GM18858 (cell line): Measurements from ENCODE around the gene SMPDL3B.

Experiments
- ATAC-seq: cut with Tn5 transposase; IDR thresholded peaks from one replicate; pipeline ENCODE4 v1.9.1; 2021; ENCODE audit not compliant: unreplicated experiment

SMPDL3B gene

GRCh38 chr1:27934818-27935549 is at the start of gene SMPDL3B:
Gene SMPDL3B, plus strand, starts transcription at chr1:27935000. Its CDS starts 184 bp downstream, at chr1:27935184.
- no peak for ATAC-seq

DNA sequence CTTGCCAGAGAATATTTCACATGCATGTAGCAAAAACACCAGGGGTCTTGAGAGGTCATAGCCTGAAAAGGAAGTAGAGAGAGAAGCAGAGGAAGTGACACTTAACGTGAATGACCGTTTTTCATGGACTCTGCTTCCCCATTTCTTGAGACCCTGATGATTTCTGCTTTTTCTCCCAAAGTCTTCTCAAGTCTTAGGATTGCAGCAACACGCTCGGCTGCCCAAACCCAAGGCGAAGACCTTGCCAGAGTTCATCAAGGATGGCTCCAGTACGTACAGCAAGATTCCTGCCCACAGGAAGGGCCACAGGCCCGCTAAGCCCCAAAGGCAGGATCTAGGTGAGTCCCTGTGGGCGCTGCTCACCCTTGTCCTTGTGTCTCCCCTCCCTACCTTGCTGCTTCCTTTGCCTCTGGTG is 49.7 kb upstream of the SMPDL3B start:
- ATAC-seq = no peak

GRCh38 chr1:27885621-27886352 is 49.0 kb upstream of the SMPDL3B start:
- no peak for ATAC-seq

DNA sequence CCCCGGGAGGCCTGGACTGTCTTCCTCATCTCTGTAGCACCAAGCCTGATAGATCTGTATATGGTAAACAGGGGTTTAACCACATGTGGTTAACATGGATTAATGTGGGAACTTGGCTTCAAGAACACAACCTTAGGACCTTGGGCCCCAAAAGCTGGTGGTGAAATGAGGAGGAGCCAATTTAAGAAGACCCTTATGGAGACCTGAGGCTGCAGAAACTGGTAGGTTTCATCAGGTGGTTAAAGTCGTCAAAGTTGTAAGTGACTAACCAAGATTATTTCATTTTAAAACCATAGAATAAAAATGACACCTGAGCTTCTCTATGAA is 48.5 kb upstream of the SMPDL3B start:
- ATAC-seq = no peak

DNA sequence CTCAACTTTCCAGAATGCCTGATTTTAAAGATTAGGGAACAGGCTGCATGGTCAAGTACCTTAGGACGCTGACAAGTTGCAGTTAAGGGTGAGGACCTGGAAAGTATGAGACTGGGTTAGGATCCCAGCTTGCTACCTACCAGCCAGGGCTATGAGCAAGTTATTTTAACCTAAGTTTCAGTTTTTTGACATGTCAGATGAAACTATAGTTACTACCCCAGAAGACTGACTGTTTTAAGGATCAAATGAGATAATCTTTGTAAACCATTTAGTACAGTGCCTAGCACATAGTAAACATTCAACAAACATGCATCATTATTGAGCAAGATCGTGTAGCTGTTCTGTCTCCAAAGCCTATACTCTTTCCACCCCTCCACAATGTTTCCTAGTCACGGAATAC is 48.1 kb upstream of the SMPDL3B start:
- no peak for ATAC-seq

- no peak for ATAC-seq
Observed at GRCh38 chr1:27887215-27888021, 47.4 kb upstream of the SMPDL3B start.

GRCh38 chr1:27889506-27889905 is 45.3 kb upstream of the SMPDL3B start:
- no peak for ATAC-seq

- no peak for ATAC-seq
Observed at GRCh38 chr1:27891196-27891889, 43.5 kb upstream of the SMPDL3B start.

DNA sequence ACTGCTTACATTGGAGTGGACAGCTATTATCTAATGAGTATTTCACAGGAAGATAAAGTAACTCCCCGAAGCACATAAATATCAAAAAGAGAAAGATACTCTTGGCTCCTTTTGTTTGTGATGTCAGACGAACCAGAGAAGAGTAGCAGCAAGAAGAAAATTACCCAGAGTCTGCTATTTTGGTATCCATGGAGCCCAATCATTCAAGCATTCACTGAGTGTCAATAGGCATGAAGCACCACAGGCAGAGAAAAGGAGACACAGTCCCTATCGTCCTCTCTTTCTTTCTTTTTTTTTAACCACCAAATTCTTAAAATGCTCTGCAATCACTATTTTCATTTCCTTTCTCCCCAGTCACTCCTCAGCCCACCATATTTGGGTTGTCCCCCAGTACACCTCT is 40.3 kb upstream of the SMPDL3B start:
- ATAC-seq = no peak

- ATAC-seq = no peak
Observed at GRCh38 chr1:27906759-27907158, 28.0 kb upstream of the SMPDL3B start.

DNA sequence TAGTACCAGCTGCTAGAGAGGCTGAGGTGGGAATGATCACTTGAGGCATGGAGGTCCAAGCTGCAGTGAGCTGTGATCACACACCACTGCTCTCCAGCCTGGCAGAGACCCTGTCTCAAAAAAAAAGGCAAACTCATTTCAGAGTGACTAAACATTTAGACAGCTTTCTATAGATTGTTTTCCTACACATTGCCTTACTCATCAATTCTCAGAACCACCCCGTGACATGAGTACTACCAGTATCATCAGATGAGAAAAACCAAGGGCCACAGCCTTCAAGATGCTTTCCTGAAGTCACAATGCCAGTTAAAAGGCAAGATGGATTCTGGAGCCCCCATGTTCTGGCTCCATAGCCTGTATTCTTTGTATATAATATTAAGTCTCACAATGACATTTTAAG is 22.4 kb upstream of the SMPDL3B start:
- ATAC-seq = no peak

DNA sequence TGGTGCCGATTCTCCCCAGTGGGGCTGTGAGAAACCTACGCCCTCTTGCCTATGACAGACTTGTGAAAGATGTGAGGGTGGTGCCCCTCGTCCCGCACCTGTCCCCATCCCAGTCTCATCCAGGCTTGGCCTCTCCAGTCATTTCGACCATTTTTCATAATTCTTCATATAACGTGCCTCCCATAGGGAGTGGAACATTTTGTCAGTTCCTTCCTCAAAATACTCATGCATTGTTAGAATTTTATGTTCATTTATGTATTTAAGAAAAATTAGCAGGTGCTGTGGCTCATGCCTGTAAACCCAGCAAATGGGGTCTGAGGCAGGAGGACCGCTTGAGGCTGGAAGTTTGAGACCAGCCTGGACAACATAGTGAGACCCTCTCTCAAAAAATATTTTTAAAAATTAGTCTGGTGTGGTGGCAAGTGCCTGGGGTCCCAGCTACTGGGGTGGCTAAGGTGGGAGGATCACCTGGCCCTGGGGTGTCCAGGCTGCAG is 19.7 kb upstream of the SMPDL3B start:
- ATAC-seq = no peak

DNA sequence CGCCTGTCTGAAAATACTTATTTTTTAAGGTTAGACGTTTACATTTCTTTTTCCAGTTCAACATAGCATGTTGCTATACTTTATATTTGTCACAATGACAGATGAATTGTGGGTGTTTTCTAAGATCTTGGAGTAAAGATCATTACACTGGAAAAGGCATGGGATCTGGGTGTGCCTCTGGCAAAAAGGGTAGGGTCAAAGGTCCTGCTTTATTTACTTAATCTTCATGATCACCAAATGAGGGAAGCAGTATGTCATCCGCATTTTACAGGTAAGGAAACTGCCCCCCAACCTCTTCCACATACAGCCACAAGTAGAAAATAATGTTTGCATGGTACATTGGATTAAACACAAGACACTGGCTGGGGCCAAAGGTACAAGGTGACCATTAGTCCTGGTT is 12.5 kb upstream of the SMPDL3B start:
- ATAC-seq = no peak

GRCh38 chr1:27928216-27928954 is 6.4 kb upstream of the SMPDL3B start:
- no peak for ATAC-seq

GRCh38 chr1:27931184-27931583 is 3.6 kb upstream of the SMPDL3B start:
- no peak for ATAC-seq

DNA sequence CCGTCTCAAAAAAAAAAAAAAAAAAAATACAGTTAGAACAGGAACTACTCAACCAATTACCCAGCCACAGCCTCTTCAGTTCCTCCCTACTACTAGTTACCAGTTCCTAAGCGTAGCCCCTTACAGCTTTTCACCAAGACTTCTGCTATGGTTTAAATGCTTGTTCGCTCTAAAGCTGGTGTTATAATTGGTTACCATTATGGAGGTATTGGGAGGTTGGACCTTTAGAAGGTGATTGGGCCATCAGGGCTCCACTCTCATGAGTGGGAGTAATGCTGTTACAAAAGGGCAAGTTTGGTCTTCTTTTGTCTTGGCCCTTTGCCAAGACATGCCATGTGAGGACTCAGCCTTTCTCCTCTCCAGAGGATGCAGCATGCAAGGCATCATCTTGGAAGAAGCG is 3.0 kb upstream of the SMPDL3B start:
- no peak for ATAC-seq

GRCh38 chr1:27935721-27936120 is 921 bp downstream of the SMPDL3B start:
- ATAC-seq = no peak

GRCh38 chr1:27936370-27936769 is 1.6 kb downstream of the SMPDL3B start:
- ATAC-seq = no peak

- no peak for ATAC-seq
Observed at GRCh38 chr1:27937524-27937836, 2.7 kb downstream of the SMPDL3B start.

DNA sequence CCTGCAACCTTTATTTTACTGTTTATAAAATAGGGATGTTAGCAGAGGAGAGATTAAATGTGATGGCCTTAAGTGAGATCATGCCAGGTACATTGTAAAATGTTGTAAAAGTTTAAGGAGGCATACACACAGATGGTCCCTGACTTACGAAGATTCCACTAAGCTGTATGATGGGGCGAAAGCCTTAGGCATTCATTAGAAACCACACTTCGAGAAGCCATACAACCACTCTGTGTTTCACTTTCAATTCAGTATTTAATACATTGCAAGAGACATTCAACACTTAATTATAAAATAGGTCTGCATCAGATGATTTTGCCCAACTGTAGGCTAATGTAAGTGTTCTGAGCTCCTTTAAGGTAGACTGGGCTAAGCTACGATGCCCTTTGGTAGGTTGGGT is 3.7 kb downstream of the SMPDL3B start:
- ATAC-seq = no peak

DNA sequence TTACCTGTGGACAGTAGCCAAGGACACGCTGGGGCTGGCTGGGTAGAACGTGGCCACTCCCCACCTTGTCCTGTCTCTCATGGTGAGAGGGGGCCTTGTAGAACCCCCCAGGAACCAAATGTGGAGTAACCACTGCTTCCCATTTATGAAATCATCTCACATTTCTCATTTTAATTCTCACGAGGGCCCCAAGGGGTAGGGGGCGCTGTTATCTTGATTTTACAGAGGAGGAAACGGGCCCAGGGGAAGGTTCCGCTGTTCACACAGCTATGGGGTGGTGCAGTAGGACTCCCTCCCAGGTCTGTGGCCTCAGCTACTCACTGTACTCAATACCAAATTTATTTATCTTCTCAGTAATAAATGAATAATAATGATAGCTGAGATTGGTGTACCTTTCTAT is 5.5 kb downstream of the SMPDL3B start:
- no peak for ATAC-seq
